Activated T-helper 1 cell treated with anti-CD3 and anti-CD28 coated beads, Interleukin-12 subunit alpha, Interleukin-12 subunit beta, Interleukin-2, Interleukin-4 antibody, amounts not matched to agents 30 ng/mL and 10 ng/mL and 1 ng/mL, durations not matched to agents 14 hours and 24 hours and 36 hours (primary cell): ENCODE measurements around the gene DMAC2. TPM values are rescaled to one million over a fixed set of nuclear protein-coding genes. Genes with fewer than 3 reads are reported as not detected.
"Not testable (repeated sequence)": the region's sequence is repeated elsewhere in the genome, so short reads cannot be mapped to it uniquely, and the experiment has no call there.

Experiments
- DNase-seq: peaks from one replicate; pipeline ENCODE4 v3.0.0; 2021; ENCODE audit warnings: low spot score
- H3K27ac Mint-ChIP-seq: one replicate; pipeline ENCODE4 v1.8.0; 2021; ENCODE audit warnings: mild to moderate bottlenecking, mixed read lengths
- H3K27me3 Mint-ChIP-seq: one replicate; pipeline ENCODE4 v1.8.0; 2022; ENCODE audit warnings: mild to moderate bottlenecking, moderate library complexity, mixed read lengths; ENCODE audit not compliant: insufficient read depth
- H3K36me3 Mint-ChIP-seq: one replicate; pipeline ENCODE4 v1.8.0; 2021; ENCODE audit warnings: low read depth, mixed read lengths
- H3K4me1 Mint-ChIP-seq: one replicate; pipeline ENCODE4 v1.8.0; 2021; ENCODE audit warnings: low read depth, mixed read lengths
- H3K4me3 Mint-ChIP-seq: one replicate; pipeline ENCODE4 v1.8.0; 2021; ENCODE audit warnings: mild to moderate bottlenecking, moderate library complexity, mixed read lengths
- H3K9me3 Mint-ChIP-seq: one replicate; pipeline ENCODE4 v1.8.0; 2021; ENCODE audit warnings: mixed read lengths
- intact Hi-C: fragments of 100-400 bp; cut with micrococcal nuclease; formaldehyde crosslinking; loops from one replicate; pipeline ENCODE4 v1.15.1; 2024
- total RNA-seq: library from RNA; stranded (reverse); gene quantifications from 2 replicates; pipeline ENCODE4 v1.2.3, GENCODE V29; 2022

DMAC2 gene
- total RNA-seq, 1 donor from 2014 or later: 57.3 TPM

- Mint-ChIP-seq H3K36me3 (peaks cover 17% of the 10 kb centered on the region), H3K4me1 (peaks cover 5% of the 10 kb centered on the region), H3K27me3 (no peaks in the 10 kb centered on the region), H3K9me3 (no peaks in the 10 kb centered on the region), H3K27ac (no peak overlapping the region), H3K4me3 (no peak overlapping the region)
- no peak for DNase-seq
- intact Hi-C loops: loop anchor here (5.0 kb wide), 1 partner anchor 129 kb away; no protein-coding TSS in a partner anchor
Measured at GRCh38 chr19:41435936-41436673, 3.6 kb downstream of the DMAC2 start.

- H3K9me3 Mint-ChIP-seq, H3K27ac Mint-ChIP-seq, DNase-seq, H3K27me3 Mint-ChIP-seq, H3K4me1 Mint-ChIP-seq, H3K4me3 Mint-ChIP-seq: not testable (repeated sequence)
- H3K36me3 Mint-ChIP-seq: peaks cover 22% of the 10 kb centered on the region
- intact Hi-C loops: loop anchor here (5.0 kb wide), 1 partner anchor 128 kb away; no protein-coding TSS in a partner anchor
Measured at GRCh38 chr19:41435376-41435775, 4.3 kb downstream of the DMAC2 start.

- no peaks in the 10 kb centered on the region for H3K9me3 Mint-ChIP-seq
- H3K4me1 Mint-ChIP-seq: peaks cover 5% of the 10 kb centered on the region
- H3K36me3 Mint-ChIP-seq: peaks cover 22% of the 10 kb centered on the region
- intact Hi-C loops: no loop called here
- no peak overlapping the region for H3K4me3 Mint-ChIP-seq
- H3K27me3 Mint-ChIP-seq: no peaks in the 10 kb centered on the region
- H3K27ac Mint-ChIP-seq: no peak overlapping the region
- no peak for DNase-seq
Measured at GRCh38 chr19:41434450-41434849, 5.3 kb downstream of the DMAC2 start.

- H3K4me3 Mint-ChIP-seq: no peak overlapping the region
- no peak overlapping the region for H3K27ac Mint-ChIP-seq
- intact Hi-C loops: no loop called here
- H3K27me3 Mint-ChIP-seq: no peaks in the 10 kb centered on the region
- H3K9me3 Mint-ChIP-seq: no peaks in the 10 kb centered on the region
- H3K4me1 Mint-ChIP-seq: peaks cover 5% of the 10 kb centered on the region
- no peak for DNase-seq
- peaks cover 23% of the 10 kb centered on the region for H3K36me3 Mint-ChIP-seq
Measured at GRCh38 chr19:41433171-41433570, 6.5 kb downstream of the DMAC2 start.

GRCh38 chr19:41431426-41432386, 8.0 kb downstream of the DMAC2 start:
- Mint-ChIP-seq H3K9me3 (no peaks in the 10 kb centered on the region), H3K27me3 (no peaks in the 10 kb centered on the region), H3K4me1 (peaks cover 11% of the 10 kb centered on the region), H3K27ac (no peak overlapping the region), H3K36me3 (peaks cover 19% of the 10 kb centered on the region), H3K4me3 (no peak overlapping the region)
- no peak for DNase-seq
- intact Hi-C loops: no loop called here

- peaks cover 11% of the 10 kb centered on the region for H3K4me1 Mint-ChIP-seq
- no peaks in the 10 kb centered on the region for H3K27me3 Mint-ChIP-seq
- H3K27ac Mint-ChIP-seq: no peak overlapping the region
- no peak overlapping the region for H3K4me3 Mint-ChIP-seq
- no peak for DNase-seq
- no peaks in the 10 kb centered on the region for H3K9me3 Mint-ChIP-seq
- intact Hi-C loops: no loop called here
- H3K36me3 Mint-ChIP-seq: peaks cover 19% of the 10 kb centered on the region
Measured at GRCh38 chr19:41430922-41431321, 8.8 kb downstream of the DMAC2 start.

- intact Hi-C loops: loop anchor here (1.0 kb wide), 1 partner anchor 11 kb away; the partner anchor contains the start of gene DMAC2
- peaks cover 20% of the 10 kb centered on the region for H3K36me3 Mint-ChIP-seq
- H3K4me1 Mint-ChIP-seq: peaks cover 11% of the 10 kb centered on the region
- DNase-seq: no peak
- peak overlapping the region; percentile 82 for H3K4me3 Mint-ChIP-seq
- H3K27ac Mint-ChIP-seq: peak overlapping the region; percentile 55
- H3K27me3 Mint-ChIP-seq: no peaks in the 10 kb centered on the region
- H3K9me3 Mint-ChIP-seq: no peaks in the 10 kb centered on the region
Measured at GRCh38 chr19:41428481-41428859, 11.2 kb downstream of the DMAC2 start.

- peaks cover 11% of the 10 kb centered on the region for H3K4me1 Mint-ChIP-seq
- DNase-seq: peak; percentile 9
- peaks cover 20% of the 10 kb centered on the region for H3K36me3 Mint-ChIP-seq
- intact Hi-C loops: loop anchor here (1.0 kb wide), 1 partner anchor 11 kb away; the partner anchor contains the start of gene DMAC2
- H3K9me3 Mint-ChIP-seq: no peaks in the 10 kb centered on the region
- peak overlapping the region; percentile 87 for H3K27ac Mint-ChIP-seq
- no peaks in the 10 kb centered on the region for H3K27me3 Mint-ChIP-seq
- peak overlapping the region; percentile 82 for H3K4me3 Mint-ChIP-seq
Measured at GRCh38 chr19:41427647-41428480, 11.8 kb downstream of the DMAC2 start.

GRCh38 chr19:41426952-41427646, 12.6 kb downstream of the DMAC2 start, which contains the start of gene B3GNT8:
TSS of gene B3GNT8 (minus strand) at chr19:41427374. CDS start at chr19:41426778, 596 bp downstream.
- Mint-ChIP-seq H3K27me3 (no peaks in the 10 kb centered on the region), H3K36me3 (peaks cover 20% of the 10 kb centered on the region), H3K4me1 (peaks cover 11% of the 10 kb centered on the region), H3K27ac (peak within 1 kb of the TSS; percentile 87), H3K9me3 (no peaks in the 10 kb centered on the region), H3K4me3 (peak within 1 kb of the TSS; percentile 82)
- intact Hi-C loops: no loop called here
- DNase-seq: no peak

- intact Hi-C loops: no loop called here
- Mint-ChIP-seq H3K27ac (peak overlapping the region; percentile 18), H3K27me3 (no peaks in the 10 kb centered on the region), H3K4me3 (no peak overlapping the region), H3K36me3 (peaks cover 17% of the 10 kb centered on the region), H3K4me1 (peaks cover 11% of the 10 kb centered on the region), H3K9me3 (no peaks in the 10 kb centered on the region)
- no peak for DNase-seq
Measured at GRCh38 chr19:41426116-41426841, 13.4 kb downstream of the DMAC2 start.
